SU-DHL-6 (cell line): ENCODE data around the gene TLX3.

Source experiments
- H2AFZ ChIP-seq: fragments of 200-600 bp; sonication (generic); 2 replicates; pipeline ENCODE4 v1.6.1; 2014; ENCODE audit warnings: low read depth, mild to moderate bottlenecking, moderate library complexity, mixed read lengths, antibody characterized with exemption, low read length; ENCODE audit not compliant: severe bottlenecking
- H3F3A ChIP-seq: fragments of 200-600 bp; shearing (Covaris generic); 2 replicates; pipeline ENCODE4 v1.6.0; 2016; ENCODE audit warnings: antibody characterized with exemption, mild to moderate bottlenecking; ENCODE audit not compliant: insufficient read depth
- H3K27ac ChIP-seq: fragments of 200-600 bp; sonication (generic); 2 replicates; pipeline ENCODE4 v1.5.1; 2016; ENCODE audit warnings: low read depth, mild to moderate bottlenecking, low read length, moderate library complexity, mixed read lengths
- H3K27me3 ChIP-seq: fragments of 200-600 bp; sonication (generic), shearing (Covaris generic); 2 replicates; pipeline ENCODE4 v1.6.0; 2014; ENCODE audit warnings: mild to moderate bottlenecking, low read length
- H3K36me3 ChIP-seq: fragments of 200-600 bp; sonication (generic); 2 replicates; pipeline ENCODE4 v1.6.1; 2014; ENCODE audit warnings: mild to moderate bottlenecking, low read length, mixed read lengths
- H3K4me2 ChIP-seq: fragments of 300-600, 200-600 bp; shearing (Covaris generic), sonication (generic); 2 replicates; pipeline ENCODE4 v1.6.0; 2014; ENCODE audit warnings: low read length, low read depth, mild to moderate bottlenecking; ENCODE audit not compliant: poor library complexity, severe bottlenecking
- H3K4me3 ChIP-seq: fragments of 200-600 bp; sonication (generic); 2 replicates; pipeline ENCODE4 v1.5.1; 2014; ENCODE audit warnings: antibody characterized with exemption, low read length, mild to moderate bottlenecking, mixed read lengths; ENCODE audit not compliant: insufficient read depth, poor library complexity, severe bottlenecking
- H3K79me2 ChIP-seq: fragments of 200-600 bp; sonication (generic); 2 replicates; pipeline ENCODE4 v1.6.1; 2014; ENCODE audit warnings: mild to moderate bottlenecking, low read length, moderate library complexity; ENCODE audit not compliant: insufficient read depth
- H3K9ac ChIP-seq: fragments of 200-600 bp; sonication (generic); 2 replicates; pipeline ENCODE4 v1.7.0; 2014; ENCODE audit warnings: mild to moderate bottlenecking, low read length
- H3K9me2 ChIP-seq: fragments of 200-600 bp; sonication (generic); replicated peaks from 2 replicates; pipeline ENCODE4 v1.6.1; 2014; ENCODE audit warnings: low read length; ENCODE audit not compliant: insufficient read depth
- H3K9me3 ChIP-seq: fragments of 200-600 bp; sonication (generic); 2 replicates; pipeline ENCODE4 v1.6.1; 2014; ENCODE audit warnings: low read length, mixed read lengths; ENCODE audit not compliant: insufficient read depth
- H4K20me1 ChIP-seq: fragments of 200-600 bp; sonication (generic); 2 replicates; pipeline ENCODE4 v1.6.1; 2014; ENCODE audit warnings: low read depth, mild to moderate bottlenecking, antibody characterized with exemption, low read length, moderate library complexity, mixed read lengths
- EZH2phosphoT487 ChIP-seq: fragments of 200-600 bp; sonication (generic), shearing (Covaris generic); conservative IDR thresholded peaks from 2 replicates; pipeline ENCODE4 v1.6.1; 2018; ENCODE audit warnings: mild to moderate bottlenecking, antibody characterized with exemption, low read length, moderate library complexity, mixed read lengths
- TF ChIP-seq, protein P1 (sequence below): fragments of 200-600 bp; sonication (generic); IDR thresholded peaks from one replicate; pipeline ENCODE4 v1.5.1; 2017; ENCODE audit warnings: antibody characterized with exemption, mild to moderate bottlenecking, low read length, moderate library complexity; ENCODE audit not compliant: insufficient read depth, poor library complexity, severe bottlenecking

Gene TLX3

GRCh38 chr5:171340042-171340441 lies 31.0 kb downstream of the TLX3 start:
- Histone ChIP-seq H3K9me3 (no peaks in the 10 kb centered on the region), H3K27me3 (no peaks in the 10 kb centered on the region)
- TF ChIP-seq EZH2phosphoT487 = no peak
- TF ChIP-seq, protein P1, sequence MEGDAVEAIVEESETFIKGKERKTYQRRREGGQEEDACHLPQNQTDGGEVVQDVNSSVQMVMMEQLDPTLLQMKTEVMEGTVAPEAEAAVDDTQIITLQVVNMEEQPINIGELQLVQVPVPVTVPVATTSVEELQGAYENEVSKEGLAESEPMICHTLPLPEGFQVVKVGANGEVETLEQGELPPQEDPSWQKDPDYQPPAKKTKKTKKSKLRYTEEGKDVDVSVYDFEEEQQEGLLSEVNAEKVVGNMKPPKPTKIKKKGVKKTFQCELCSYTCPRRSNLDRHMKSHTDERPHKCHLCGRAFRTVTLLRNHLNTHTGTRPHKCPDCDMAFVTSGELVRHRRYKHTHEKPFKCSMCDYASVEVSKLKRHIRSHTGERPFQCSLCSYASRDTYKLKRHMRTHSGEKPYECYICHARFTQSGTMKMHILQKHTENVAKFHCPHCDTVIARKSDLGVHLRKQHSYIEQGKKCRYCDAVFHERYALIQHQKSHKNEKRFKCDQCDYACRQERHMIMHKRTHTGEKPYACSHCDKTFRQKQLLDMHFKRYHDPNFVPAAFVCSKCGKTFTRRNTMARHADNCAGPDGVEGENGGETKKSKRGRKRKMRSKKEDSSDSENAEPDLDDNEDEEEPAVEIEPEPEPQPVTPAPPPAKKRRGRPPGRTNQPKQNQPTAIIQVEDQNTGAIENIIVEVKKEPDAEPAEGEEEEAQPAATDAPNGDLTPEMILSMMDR = no peak

GRCh38 chr5:171340491-171340890 lies 31.4 kb downstream of the TLX3 start:
- H3K4me2 ChIP-seq = no peak overlapping the region
- no peaks in the 10 kb centered on the region for H3K36me3 ChIP-seq
- no peak overlapping the region for H3K9ac ChIP-seq
- H4K20me1 ChIP-seq = no peaks in the 10 kb centered on the region
- no peak overlapping the region for H2AFZ ChIP-seq
- H3K9me2 ChIP-seq = no peaks in the 10 kb centered on the region
- no peak for TF ChIP-seq EZH2phosphoT487
- TF ChIP-seq, protein P1 = no peak
- no peaks in the 10 kb centered on the region for H3K27me3 ChIP-seq
- no peaks in the 10 kb centered on the region for H3K79me2 ChIP-seq
- H3K9me3 ChIP-seq = no peaks in the 10 kb centered on the region
- no peak overlapping the region for H3K4me3 ChIP-seq
- no peak overlapping the region for H3K27ac ChIP-seq
- no peaks in the 10 kb centered on the region for H3F3A ChIP-seq

More at GRCh38 chr5:171340042-171340441, 31.0 kb downstream of the TLX3 start:
- Histone ChIP-seq H3K79me2 (no peaks in the 10 kb centered on the region), H3K36me3 (no peaks in the 10 kb centered on the region), H3K4me3 (no peak overlapping the region), H4K20me1 (no peaks in the 10 kb centered on the region), H2AFZ (no peak overlapping the region), H3K9me2 (no peaks in the 10 kb centered on the region), H3K4me2 (no peak overlapping the region), H3F3A (no peaks in the 10 kb centered on the region), H3K27ac (no peak overlapping the region), H3K9ac (no peak overlapping the region)

DNA sequence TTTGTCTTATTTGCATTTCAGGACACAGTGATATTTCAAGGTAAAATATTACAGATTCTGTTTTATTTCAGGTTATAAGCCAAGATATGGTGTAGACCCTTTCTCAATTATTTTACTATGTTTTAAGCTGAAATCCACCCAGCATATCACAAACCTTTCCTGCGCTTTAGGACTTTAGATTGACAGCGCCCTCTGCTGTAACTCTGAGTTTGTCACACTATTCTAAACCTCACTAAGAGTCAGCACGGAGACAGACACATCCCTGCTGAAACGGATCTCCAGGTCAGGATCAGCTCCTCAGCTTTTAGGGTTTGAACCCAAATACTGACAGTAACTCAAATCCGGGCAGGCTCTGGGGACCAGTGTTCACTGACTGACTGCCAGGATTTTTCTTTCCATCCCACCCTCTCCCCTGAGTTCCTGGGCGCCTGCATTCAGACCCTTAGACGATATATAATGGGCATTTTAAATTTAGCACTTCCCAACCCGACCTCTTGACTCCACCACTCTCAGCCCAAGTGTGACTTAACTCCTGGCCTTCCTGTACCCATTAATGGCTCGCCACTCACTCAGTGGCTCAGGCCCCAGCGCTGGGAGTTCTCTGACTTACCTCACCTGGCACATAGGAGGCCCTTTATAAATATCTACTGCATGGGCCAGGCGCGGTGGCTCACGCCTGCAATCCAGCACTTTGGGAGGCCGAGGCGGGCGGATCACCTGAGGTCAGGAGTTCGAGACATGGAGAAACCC lies 33.5 kb downstream of the TLX3 start:
- H3K4me2 ChIP-seq = no peak overlapping the region
- H3K79me2 ChIP-seq = no peaks in the 10 kb centered on the region
- H3K36me3 ChIP-seq = no peaks in the 10 kb centered on the region
- H2AFZ ChIP-seq = no peak overlapping the region
- no peak overlapping the region for H3K27ac ChIP-seq
- no peaks in the 10 kb centered on the region for H3K27me3 ChIP-seq
- TF ChIP-seq EZH2phosphoT487 = no peak
- TF ChIP-seq, protein P1 = peak; percentile 49
- H3K9me3 ChIP-seq = no peaks in the 10 kb centered on the region
- no peaks in the 10 kb centered on the region for H3F3A ChIP-seq
- H4K20me1 ChIP-seq = no peaks in the 10 kb centered on the region
- no peak overlapping the region for H3K9ac ChIP-seq
- H3K9me2 ChIP-seq = no peaks in the 10 kb centered on the region
- H3K4me3 ChIP-seq = no peak overlapping the region
